HEK293 (cell line): Measurements from ENCODE around the gene SAXO2.

Source experiments
- CTCF ChIA-PET: fragments of 350-600 bp; formaldehyde crosslinking; extraction: SDS; loops from one replicate; lab custom pipeline; 2021; ENCODE audit warnings: antibody characterized with exemption; lab: Yijun Ruan, JAX
- POLR2A ChIA-PET: fragments of 300-600 bp; formaldehyde crosslinking; extraction: SDS; loops from one replicate; lab custom pipeline; 2020; ENCODE audit warnings: antibody characterized with exemption, inconsistent platforms; lab: Yijun Ruan, JAX
- H3K27ac ChIP-seq: fragments of 200-500 bp; sonication (Bioruptor generic); 2 replicates; pipeline ENCODE4 v1.5.1; 2014; ENCODE audit warnings: low read depth, low read length, control low read depth, inconsistent platforms; ENCODE audit errors: extremely low read depth
- H3K36me3 ChIP-seq, 2 experiments: fragments of 200-500 bp in 1 of 2; sonication (Bioruptor generic) in 1 of 2; 1 replicate in 1 of 2; 2 replicates in 1 of 2; pipeline ENCODE4 v1.5.1; 2014 to 2017; ENCODE audit warnings: inconsistent platforms in 2 of 2, low read length in 2 of 2; ENCODE audit not compliant: control insufficient read depth in 2 of 2, insufficient read depth in 1 of 2
- H3K4me1 ChIP-seq: fragments of 200-500 bp; sonication (Bioruptor generic); 2 replicates; pipeline ENCODE4 v1.5.1; 2014; ENCODE audit warnings: mild to moderate bottlenecking, low read length, inconsistent platforms; ENCODE audit not compliant: control insufficient read depth, insufficient read depth
- H3K4me3 ChIP-seq: 2 replicates; pipeline ENCODE4 v1.5.1; 2011; ENCODE audit warnings: low read depth, mild to moderate bottlenecking, control low read depth, low read length, moderate library complexity
- H3K9me3 ChIP-seq: fragments of 200-500 bp; sonication (Bioruptor generic); 2 replicates; pipeline ENCODE4 v1.5.1; 2014; ENCODE audit warnings: low read depth, low read length, inconsistent platforms; ENCODE audit not compliant: control insufficient read depth, insufficient read depth
- GLIS2 ChIP-seq: fragments of 450-650 bp; formaldehyde crosslinking; IDR thresholded peaks from 2 replicates; pipeline ENCODE4 v1.5.1; 2016; ENCODE audit warnings: missing biosample characterization, missing genetic modification characterization
- KLF17 ChIP-seq: fragments of 450-650 bp; formaldehyde crosslinking; IDR thresholded peaks from 2 replicates; pipeline ENCODE4 v1.5.1; 2016; ENCODE audit warnings: missing biosample characterization, missing genetic modification characterization
- KLF8 ChIP-seq: fragments of 450-650 bp; formaldehyde crosslinking; IDR thresholded peaks from 2 replicates; pipeline ENCODE4 v1.5.1; 2016; ENCODE audit warnings: missing biosample characterization, missing genetic modification characterization
- RBAK ChIP-seq: fragments of 450-650 bp; formaldehyde crosslinking; IDR thresholded peaks from 2 replicates; pipeline ENCODE4 v1.5.1; 2016; ENCODE audit warnings: missing biosample characterization, missing genetic modification characterization
- SP7 ChIP-seq: fragments of 450-650 bp; formaldehyde crosslinking; IDR thresholded peaks from 2 replicates; pipeline ENCODE4 v1.5.1; 2016; ENCODE audit warnings: missing biosample characterization, missing genetic modification characterization
- TCF7L2 ChIP-seq: IDR thresholded peaks from 2 replicates; pipeline ENCODE4 v1.6.1; 2011; ENCODE audit warnings: low read depth, mild to moderate bottlenecking, inconsistent platforms, low read length, moderate library complexity, borderline replicate concordance
- ZBTB1 ChIP-seq: fragments of 450-650 bp; formaldehyde crosslinking; IDR thresholded peaks from 2 replicates; pipeline ENCODE4 v1.5.1; 2016; ENCODE audit warnings: missing biosample characterization, missing genetic modification characterization
- ZEB2 ChIP-seq: fragments of 450-650 bp; formaldehyde crosslinking; IDR thresholded peaks from 2 replicates; pipeline ENCODE4 v1.5.1; 2016; ENCODE audit warnings: missing biosample characterization, missing genetic modification characterization
- ZFP69B ChIP-seq: fragments of 450-650 bp; formaldehyde crosslinking; IDR thresholded peaks from 2 replicates; pipeline ENCODE4 v1.5.1; 2016; ENCODE audit warnings: missing biosample characterization, missing genetic modification characterization
- ZNF114 ChIP-seq: fragments of 450-650 bp; formaldehyde crosslinking; IDR thresholded peaks from 2 replicates; pipeline ENCODE4 v1.5.0; 2017; ENCODE audit warnings: missing biosample characterization, missing genetic modification characterization
- ZNF121 ChIP-seq: fragments of 450-650 bp; formaldehyde crosslinking; IDR thresholded peaks from 2 replicates; pipeline ENCODE4 v1.5.1; 2016; ENCODE audit warnings: missing biosample characterization, missing genetic modification characterization
- ZNF155 ChIP-seq: fragments of 450-650 bp; formaldehyde crosslinking; IDR thresholded peaks from 2 replicates; pipeline ENCODE4 v1.5.1; 2016; ENCODE audit warnings: missing biosample characterization, missing genetic modification characterization
- ZNF175 ChIP-seq: fragments of 450-650 bp; formaldehyde crosslinking; IDR thresholded peaks from 2 replicates; pipeline ENCODE4 v1.5.1; 2016; ENCODE audit warnings: missing biosample characterization, missing genetic modification characterization
- ZNF2 ChIP-seq: fragments of 450-650 bp; formaldehyde crosslinking; IDR thresholded peaks from 2 replicates; pipeline ENCODE4 v1.5.1; 2016; ENCODE audit warnings: missing biosample characterization, missing genetic modification characterization
- ZNF223 ChIP-seq: fragments of 450-650 bp; formaldehyde crosslinking; IDR thresholded peaks from 2 replicates; pipeline ENCODE4 v1.5.1; 2016; ENCODE audit warnings: missing biosample characterization, missing genetic modification characterization
- ZNF292 ChIP-seq: fragments of 450-650 bp; formaldehyde crosslinking; IDR thresholded peaks from 2 replicates; pipeline ENCODE4 v1.5.1; 2016; ENCODE audit warnings: low read depth, missing biosample characterization, missing genetic modification characterization, borderline replicate concordance
- ZNF404 ChIP-seq: fragments of 450-650 bp; formaldehyde crosslinking; IDR thresholded peaks from 2 replicates; pipeline ENCODE4 v1.5.1; 2017; ENCODE audit warnings: missing biosample characterization, missing genetic modification characterization
- ZNF433 ChIP-seq: fragments of 450-650 bp; formaldehyde crosslinking; IDR thresholded peaks from 2 replicates; pipeline ENCODE4 v1.5.1; 2016; ENCODE audit warnings: missing biosample characterization, missing genetic modification characterization, low read depth
- ZNF521 ChIP-seq: fragments of 450-650 bp; formaldehyde crosslinking; IDR thresholded peaks from 2 replicates; pipeline ENCODE4 v1.5.1; 2017; ENCODE audit warnings: missing biosample characterization, mild to moderate bottlenecking, missing genetic modification characterization
- ZNF596 ChIP-seq: fragments of 450-650 bp; IDR thresholded peaks from 2 replicates; pipeline ENCODE4 v1.5.0; 2018; ENCODE audit warnings: missing biosample characterization, mild to moderate bottlenecking, missing genetic modification characterization, moderate library complexity
- ZNF624 ChIP-seq: fragments of 450-650 bp; formaldehyde crosslinking; IDR thresholded peaks from 2 replicates; pipeline ENCODE4 v1.5.1; 2017; ENCODE audit warnings: missing biosample characterization, missing genetic modification characterization
- ZNF670 ChIP-seq: fragments of 450-650 bp; formaldehyde crosslinking; IDR thresholded peaks from 2 replicates; pipeline ENCODE4 v1.5.1; 2016; ENCODE audit warnings: missing biosample characterization, missing genetic modification characterization, low read depth
- ZSCAN18 ChIP-seq: fragments of 450-650 bp; formaldehyde crosslinking; IDR thresholded peaks from 2 replicates; pipeline ENCODE4 v1.5.1; 2016; ENCODE audit warnings: missing biosample characterization, missing genetic modification characterization
- TF ChIP-seq, protein P1 (sequence below): fragments of 450-650 bp; IDR thresholded peaks from 2 replicates; pipeline ENCODE4 v1.5.1; 2018; ENCODE audit warnings: missing biosample characterization, mild to moderate bottlenecking, missing genetic modification characterization
- TF ChIP-seq, protein P2 (sequence below): fragments of 450-650 bp; formaldehyde crosslinking; IDR thresholded peaks from 2 replicates; pipeline ENCODE4 v1.5.1; 2016; ENCODE audit warnings: missing biosample characterization, missing genetic modification characterization
- TF ChIP-seq, protein P3 (sequence below): fragments of 450-650 bp; formaldehyde crosslinking; IDR thresholded peaks from 2 replicates; pipeline ENCODE4; 2016; ENCODE audit warnings: missing biosample characterization, missing genetic modification characterization
- TF ChIP-seq, protein P4 (sequence below): fragments of 450-650 bp; formaldehyde crosslinking; IDR thresholded peaks from 2 replicates; pipeline ENCODE4 v1.5.1; 2016; ENCODE audit warnings: missing biosample characterization, missing genetic modification characterization
- TF ChIP-seq, protein P5 (sequence below): fragments of 450-650 bp; formaldehyde crosslinking; IDR thresholded peaks from 2 replicates; pipeline ENCODE4 v1.5.1; 2016; ENCODE audit warnings: missing biosample characterization, missing genetic modification characterization, borderline replicate concordance

Gene SAXO2

DNA sequence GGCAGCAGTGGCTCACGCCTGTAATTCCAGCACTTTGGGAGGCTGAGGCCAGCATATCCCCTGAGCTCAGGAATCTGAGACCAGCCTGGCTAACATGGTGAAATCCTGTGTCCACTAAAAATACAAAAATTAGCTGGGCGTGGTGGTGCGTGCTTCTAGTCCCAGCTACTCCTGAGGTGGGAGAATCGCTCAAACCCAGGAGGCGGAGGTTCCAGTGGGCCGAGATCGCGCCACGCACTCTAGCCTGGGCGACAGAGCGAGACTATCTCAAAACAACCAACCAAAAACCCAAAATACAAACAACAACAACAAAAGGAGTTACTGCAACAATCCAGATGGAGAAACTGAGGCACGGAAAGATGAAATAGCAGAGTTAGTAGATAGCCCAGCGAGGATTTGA is 35.4 kb downstream of the SAXO2 start:
- no peak overlapping the region for H3K4me3 ChIP-seq
- CTCF ChIA-PET, result interaction anchor here (0.7 kb wide), 1 partner anchor 346 kb away, joined by 3 read pairs; no protein-coding TSS in a partner anchor
- TF ChIP-seq, protein P1, sequence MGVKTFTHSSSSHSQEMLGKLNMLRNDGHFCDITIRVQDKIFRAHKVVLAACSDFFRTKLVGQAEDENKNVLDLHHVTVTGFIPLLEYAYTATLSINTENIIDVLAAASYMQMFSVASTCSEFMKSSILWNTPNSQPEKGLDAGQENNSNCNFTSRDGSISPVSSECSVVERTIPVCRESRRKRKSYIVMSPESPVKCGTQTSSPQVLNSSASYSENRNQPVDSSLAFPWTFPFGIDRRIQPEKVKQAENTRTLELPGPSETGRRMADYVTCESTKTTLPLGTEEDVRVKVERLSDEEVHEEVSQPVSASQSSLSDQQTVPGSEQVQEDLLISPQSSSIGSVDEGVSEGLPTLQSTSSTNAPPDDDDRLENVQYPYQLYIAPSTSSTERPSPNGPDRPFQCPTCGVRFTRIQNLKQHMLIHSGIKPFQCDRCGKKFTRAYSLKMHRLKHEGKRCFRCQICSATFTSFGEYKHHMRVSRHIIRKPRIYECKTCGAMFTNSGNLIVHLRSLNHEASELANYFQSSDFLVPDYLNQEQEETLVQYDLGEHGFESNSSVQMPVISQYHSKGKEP, result no peak
- TF ChIP-seq, protein P2, sequence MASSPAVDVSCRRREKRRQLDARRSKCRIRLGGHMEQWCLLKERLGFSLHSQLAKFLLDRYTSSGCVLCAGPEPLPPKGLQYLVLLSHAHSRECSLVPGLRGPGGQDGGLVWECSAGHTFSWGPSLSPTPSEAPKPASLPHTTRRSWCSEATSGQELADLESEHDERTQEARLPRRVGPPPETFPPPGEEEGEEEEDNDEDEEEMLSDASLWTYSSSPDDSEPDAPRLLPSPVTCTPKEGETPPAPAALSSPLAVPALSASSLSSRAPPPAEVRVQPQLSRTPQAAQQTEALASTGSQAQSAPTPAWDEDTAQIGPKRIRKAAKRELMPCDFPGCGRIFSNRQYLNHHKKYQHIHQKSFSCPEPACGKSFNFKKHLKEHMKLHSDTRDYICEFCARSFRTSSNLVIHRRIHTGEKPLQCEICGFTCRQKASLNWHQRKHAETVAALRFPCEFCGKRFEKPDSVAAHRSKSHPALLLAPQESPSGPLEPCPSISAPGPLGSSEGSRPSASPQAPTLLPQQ (tag by site-specific recombination), result no peak
- TF ChIP-seq ZEB2 (no peak), KLF17 (no peak), ZNF624 (tag by site-specific recombination) (no peak), RBAK (tag by site-specific recombination) (no peak), ZNF521 (tag by site-specific recombination) (no peak), ZBTB1 (tag by site-specific recombination) (no peak), ZNF596 (no peak), ZNF114 (no peak), ZNF223 (no peak), ZNF292 (tag by site-specific recombination) (no peak), ZNF155 (tag by site-specific recombination) (no peak), ZSCAN18 (tag by site-specific recombination) (no peak), ZNF404 (tag by site-specific recombination) (no peak), ZNF670 (tag by site-specific recombination) (no peak), KLF8 (tag by site-specific recombination) (no peak), ZNF2 (no peak)
- TF ChIP-seq, protein P3, sequence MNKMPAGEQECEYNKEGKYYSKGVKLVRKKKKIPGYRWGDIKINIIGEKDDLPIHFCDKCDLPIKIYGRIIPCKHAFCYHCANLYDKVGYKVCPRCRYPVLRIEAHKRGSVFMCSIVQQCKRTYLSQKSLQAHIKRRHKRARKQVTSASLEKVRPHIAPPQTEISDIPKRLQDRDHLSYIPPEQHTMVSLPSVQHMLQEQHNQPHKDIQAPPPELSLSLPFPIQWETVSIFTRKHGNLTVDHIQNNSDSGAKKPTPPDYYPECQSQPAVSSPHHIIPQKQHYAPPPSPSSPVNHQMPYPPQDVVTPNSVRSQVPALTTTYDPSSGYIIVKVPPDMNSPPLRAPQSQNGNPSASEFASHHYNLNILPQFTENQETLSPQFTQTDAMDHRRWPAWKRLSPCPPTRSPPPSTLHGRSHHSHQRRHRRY, result no peak
- TF ChIP-seq, protein P4, sequence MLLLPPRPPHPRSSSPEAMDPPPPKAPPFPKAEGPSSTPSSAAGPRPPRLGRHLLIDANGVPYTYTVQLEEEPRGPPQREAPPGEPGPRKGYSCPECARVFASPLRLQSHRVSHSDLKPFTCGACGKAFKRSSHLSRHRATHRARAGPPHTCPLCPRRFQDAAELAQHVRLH (tag by site-specific recombination), result no peak
- no peaks in the 10 kb centered on the region for H3K4me1 ChIP-seq
- POLR2A ChIA-PET, result no interaction called here
- H3K27ac ChIP-seq, result no peak overlapping the region
- H3K9me3 ChIP-seq, result no peaks in the 10 kb centered on the region
- H3K36me3 ChIP-seq, result no peaks in the 10 kb centered on the region

GRCh38 chr15:82298520-82298919 is 35.9 kb downstream of the SAXO2 start:
- CTCF ChIA-PET, result interaction anchor here (0.7 kb wide), 1 partner anchor 198 kb away, joined by 3 read pairs; no protein-coding TSS in a partner anchor
- TF ChIP-seq, protein P5, sequence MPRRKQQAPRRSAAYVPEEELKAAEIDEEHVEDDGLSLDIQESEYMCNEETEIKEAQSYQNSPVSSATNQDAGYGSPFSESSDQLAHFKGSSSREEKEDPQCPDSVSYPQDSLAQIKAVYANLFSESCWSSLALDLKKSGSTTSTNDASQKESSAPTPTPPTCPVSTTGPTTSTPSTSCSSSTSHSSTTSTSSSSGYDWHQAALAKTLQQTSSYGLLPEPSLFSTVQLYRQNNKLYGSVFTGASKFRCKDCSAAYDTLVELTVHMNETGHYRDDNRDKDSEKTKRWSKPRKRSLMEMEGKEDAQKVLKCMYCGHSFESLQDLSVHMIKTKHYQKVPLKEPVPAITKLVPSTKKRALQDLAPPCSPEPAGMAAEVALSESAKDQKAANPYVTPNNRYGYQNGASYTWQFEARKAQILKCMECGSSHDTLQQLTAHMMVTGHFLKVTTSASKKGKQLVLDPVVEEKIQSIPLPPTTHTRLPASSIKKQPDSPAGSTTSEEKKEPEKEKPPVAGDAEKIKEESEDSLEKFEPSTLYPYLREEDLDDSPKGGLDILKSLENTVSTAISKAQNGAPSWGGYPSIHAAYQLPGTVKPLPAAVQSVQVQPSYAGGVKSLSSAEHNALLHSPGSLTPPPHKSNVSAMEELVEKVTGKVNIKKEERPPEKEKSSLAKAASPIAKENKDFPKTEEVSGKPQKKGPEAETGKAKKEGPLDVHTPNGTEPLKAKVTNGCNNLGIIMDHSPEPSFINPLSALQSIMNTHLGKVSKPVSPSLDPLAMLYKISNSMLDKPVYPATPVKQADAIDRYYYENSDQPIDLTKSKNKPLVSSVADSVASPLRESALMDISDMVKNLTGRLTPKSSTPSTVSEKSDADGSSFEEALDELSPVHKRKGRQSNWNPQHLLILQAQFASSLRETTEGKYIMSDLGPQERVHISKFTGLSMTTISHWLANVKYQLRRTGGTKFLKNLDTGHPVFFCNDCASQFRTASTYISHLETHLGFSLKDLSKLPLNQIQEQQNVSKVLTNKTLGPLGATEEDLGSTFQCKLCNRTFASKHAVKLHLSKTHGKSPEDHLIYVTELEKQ (tag by site-specific recombination), result no peak
- TF ChIP-seq TCF7L2, result no peak
- TF ChIP-seq ZNF433 (tag by site-specific recombination), result no peak
- TF ChIP-seq SP7 (tag by site-specific recombination), result no peak
- TF ChIP-seq GLIS2 (tag by site-specific recombination), result no peak
- no peak for TF ChIP-seq ZNF175 (tag by site-specific recombination)
- TF ChIP-seq ZFP69B (tag by site-specific recombination), result no peak
- TF ChIP-seq ZNF121, result no peak

More at GRCh38 chr15:82298520-82298919, 35.9 kb downstream of the SAXO2 start:
- Histone ChIP-seq H3K36me3 (no peaks in the 10 kb centered on the region), H3K4me3 (no peak overlapping the region), H3K27ac (no peak overlapping the region), H3K4me1 (no peaks in the 10 kb centered on the region), H3K9me3 (no peaks in the 10 kb centered on the region)
- POLR2A ChIA-PET, result no interaction called here
